A549 (cell line): ENCODE measurements around the gene DOCK1.

ENCODE experiments used
- BHLHE40 ChIP-seq: IDR thresholded peaks from 2 replicates; pipeline ENCODE4 v1.6.1; 2012; ENCODE audit warnings: low read depth, low read length, inconsistent platforms
- EP300 ChIP-seq, 2 experiments: fragments of >200 bp; sonication (Bioruptor Twin); formaldehyde crosslinking; IDR thresholded peaks; 2 replicates in 1 of 2; 3 replicates in 1 of 2; pipeline ENCODE4 v1.6.1; 2016 to 2017
- FOSB ChIP-seq: fragments of 250-450 bp; sonication (Bioruptor Pico); IDR thresholded peaks from 2 replicates; pipeline ENCODE4 v1.5.0; 2020; ENCODE audit warnings: mild to moderate bottlenecking, moderate library complexity
- HDAC2 ChIP-seq: fragments of 200-600 bp; sonication (generic); IDR thresholded peaks from 2 replicates; pipeline ENCODE4 v1.6.1; 2016
- MYC ChIP-seq: IDR thresholded peaks from 2 replicates; pipeline ENCODE4 v1.6.1; 2012; ENCODE audit warnings: mild to moderate bottlenecking, inconsistent platforms, low read length, improper control_type of control experiment, borderline replicate concordance
- NFE2L2 ChIP-seq: fragments of 150-350 bp; conservative IDR thresholded peaks from 2 replicates; pipeline ENCODE4 v1.6.1; 2014; ENCODE audit warnings: low read length
- PHF8 ChIP-seq: fragments of 200-600 bp; sonication (generic); IDR thresholded peaks from 2 replicates; pipeline ENCODE4 v1.6.1; 2016; ENCODE audit warnings: low read depth, mild to moderate bottlenecking, antibody characterized with exemption, moderate library complexity, borderline replicate concordance
- POLR2A ChIP-seq: IDR thresholded peaks from 2 replicates; pipeline ENCODE4 v1.6.1; 2012; ENCODE audit warnings: mild to moderate bottlenecking, low read length
- RAD21 ChIP-seq, 2 experiments: fragments of >200 bp in 1 of 2; sonication (Bioruptor Twin) in 1 of 2; formaldehyde crosslinking in 1 of 2; IDR thresholded peaks in 1 of 2; conservative IDR thresholded peaks in 1 of 2; 2 replicates in 1 of 2; 3 replicates in 1 of 2; pipeline ENCODE4 v1.6.1; 2012 to 2018; ENCODE audit warnings: inconsistent platforms in 1 of 2
- SMC3 ChIP-seq: fragments of >200 bp; sonication (Bioruptor Twin); formaldehyde crosslinking; IDR thresholded peaks from 3 replicates; pipeline ENCODE4 v1.6.1; 2018; ENCODE audit warnings: inconsistent platforms
- SREBF2 ChIP-seq: fragments of 450-650 bp; IDR thresholded peaks from 2 replicates; pipeline ENCODE4 v1.6.1; 2014; ENCODE audit warnings: mild to moderate bottlenecking, moderate library complexity
- ZNF302 ChIP-seq: fragments of 250-450 bp; sonication (Bioruptor Pico); IDR thresholded peaks from 2 replicates; pipeline ENCODE4 v1.9.0; 2021; ENCODE audit warnings: inconsistent platforms, mild to moderate bottlenecking, moderate library complexity
- TF ChIP-seq, protein P1 (sequence below): fragments of >200 bp; sonication (Bioruptor Twin); formaldehyde crosslinking; IDR thresholded peaks from 3 replicates; pipeline ENCODE4 v1.5.1; 2016
- TF ChIP-seq, protein P2 (sequence below): IDR thresholded peaks from 2 replicates; pipeline ENCODE4 v1.6.1; 2012; ENCODE audit warnings: low read depth, borderline replicate concordance

- TF ChIP-seq BHLHE40, result no peak
- no peak for TF ChIP-seq NFE2L2
- TF ChIP-seq, protein P1, sequence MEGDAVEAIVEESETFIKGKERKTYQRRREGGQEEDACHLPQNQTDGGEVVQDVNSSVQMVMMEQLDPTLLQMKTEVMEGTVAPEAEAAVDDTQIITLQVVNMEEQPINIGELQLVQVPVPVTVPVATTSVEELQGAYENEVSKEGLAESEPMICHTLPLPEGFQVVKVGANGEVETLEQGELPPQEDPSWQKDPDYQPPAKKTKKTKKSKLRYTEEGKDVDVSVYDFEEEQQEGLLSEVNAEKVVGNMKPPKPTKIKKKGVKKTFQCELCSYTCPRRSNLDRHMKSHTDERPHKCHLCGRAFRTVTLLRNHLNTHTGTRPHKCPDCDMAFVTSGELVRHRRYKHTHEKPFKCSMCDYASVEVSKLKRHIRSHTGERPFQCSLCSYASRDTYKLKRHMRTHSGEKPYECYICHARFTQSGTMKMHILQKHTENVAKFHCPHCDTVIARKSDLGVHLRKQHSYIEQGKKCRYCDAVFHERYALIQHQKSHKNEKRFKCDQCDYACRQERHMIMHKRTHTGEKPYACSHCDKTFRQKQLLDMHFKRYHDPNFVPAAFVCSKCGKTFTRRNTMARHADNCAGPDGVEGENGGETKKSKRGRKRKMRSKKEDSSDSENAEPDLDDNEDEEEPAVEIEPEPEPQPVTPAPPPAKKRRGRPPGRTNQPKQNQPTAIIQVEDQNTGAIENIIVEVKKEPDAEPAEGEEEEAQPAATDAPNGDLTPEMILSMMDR, result no peak
- no peak for TF ChIP-seq FOSB (CRISPR knock-in tag)
- TF ChIP-seq POLR2A, result no peak
- no peak for TF ChIP-seq MYC
- no peak for TF ChIP-seq RAD21 (conservative IDR thresholded peaks at IDR 0.05 in 1 of 2, IDR thresholded peaks at IDR 0.05 in 1 of 2)
- no peak for TF ChIP-seq SREBF2
- no peak for TF ChIP-seq EP300 (IDR thresholded peaks at IDR 0.05)
- no peak for TF ChIP-seq ZNF302 (CRISPR knock-in tag)
- no peak for TF ChIP-seq PHF8
- TF ChIP-seq HDAC2, result no peak
- no peak for TF ChIP-seq SMC3
- TF ChIP-seq, protein P2, sequence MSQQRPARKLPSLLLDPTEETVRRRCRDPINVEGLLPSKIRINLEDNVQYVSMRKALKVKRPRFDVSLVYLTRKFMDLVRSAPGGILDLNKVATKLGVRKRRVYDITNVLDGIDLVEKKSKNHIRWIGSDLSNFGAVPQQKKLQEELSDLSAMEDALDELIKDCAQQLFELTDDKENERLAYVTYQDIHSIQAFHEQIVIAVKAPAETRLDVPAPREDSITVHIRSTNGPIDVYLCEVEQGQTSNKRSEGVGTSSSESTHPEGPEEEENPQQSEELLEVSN, result no peak
These were observed 349.0 kb downstream of the DOCK1 start for GRCh38 chr10:127254276-127254675.
